ENCODE measurements around the gene NAGA.
"Not testable (repeated sequence)": the region's sequence is repeated elsewhere in the genome, so short reads cannot be mapped to it uniquely, and the experiment has no call there.

Gene NAGA

DNA sequence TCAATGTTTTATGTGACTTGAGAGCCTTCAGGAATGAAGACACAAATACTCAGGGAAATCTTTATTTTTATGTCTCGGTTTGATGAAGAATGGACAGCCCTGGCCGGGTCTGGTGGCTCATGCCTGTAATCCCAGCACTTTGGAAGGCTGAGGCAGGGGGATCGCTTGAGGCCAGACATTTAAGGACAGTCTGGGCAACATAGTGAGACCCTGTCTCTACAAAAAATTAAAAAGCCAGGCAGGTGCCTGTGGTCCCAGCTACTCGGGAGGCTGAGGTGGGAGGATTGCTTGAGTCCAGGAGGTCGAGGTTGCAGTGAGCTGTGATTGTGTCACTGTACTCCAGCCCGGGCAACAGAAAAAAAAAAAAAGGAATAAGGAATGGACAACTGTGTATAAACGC lies 896 bp upstream of the NAGA start:
- H3K9me3 ChIP-seq (ENCODE audit: low read length); H3K4me1 ChIP-seq (ENCODE audit: insufficient read depth, low read length); H3K27me3 ChIP-seq (ENCODE audit: insufficient read depth, low read length): not testable (repeated sequence)
- Histone ChIP-seq H3K36me3 (ENCODE audit: insufficient read depth, low read length) (peaks cover 16% of the 10 kb centered on the region), H3K4me3 (ENCODE audit: low read length) (peak overlapping the region; percentile 61), H2AFZ (ENCODE audit: low read depth, low read length) (peak overlapping the region; percentile 55)

DNA sequence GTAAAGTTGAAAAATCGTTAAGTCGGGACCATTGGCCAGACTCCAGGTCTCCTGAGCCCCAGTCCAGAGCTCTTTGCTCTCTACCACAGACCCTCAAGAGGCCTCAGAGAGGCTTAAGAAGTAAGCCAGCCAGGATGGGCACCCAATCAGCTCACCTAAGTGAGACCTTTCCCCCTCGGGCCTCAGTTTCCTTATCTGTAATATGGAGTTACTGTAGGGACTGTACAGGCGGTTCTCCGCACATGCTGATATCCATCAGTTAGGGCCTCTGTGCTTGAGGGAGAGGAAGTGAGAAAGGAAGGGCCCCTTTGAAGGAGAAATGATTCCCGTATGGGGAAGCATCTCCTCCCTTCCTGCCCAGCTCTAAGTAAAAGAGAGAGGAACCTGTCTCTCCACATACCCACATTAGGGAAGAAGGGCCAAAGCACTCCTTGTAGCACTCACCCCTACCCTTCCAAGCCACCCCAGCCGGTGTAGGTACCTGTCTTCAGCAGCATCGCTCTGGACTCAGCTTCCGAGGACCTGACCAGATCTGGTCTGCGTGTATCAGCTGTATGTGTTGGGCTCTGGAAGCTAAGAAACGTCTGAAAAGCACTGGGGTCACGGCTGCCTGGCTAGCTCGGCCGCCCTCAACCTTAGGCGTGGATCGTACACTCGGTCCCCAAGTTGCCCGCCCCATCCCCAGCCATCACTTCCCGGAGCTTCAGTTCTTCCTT lies 653 bp downstream of the NAGA start:
- H3K9me3 ChIP-seq (ENCODE audit: low read length): no peaks in the 10 kb centered on the region
- peaks cover 16% of the 10 kb centered on the region for H3K4me1 ChIP-seq (ENCODE audit: insufficient read depth, low read length)
- H2AFZ ChIP-seq (ENCODE audit: low read depth, low read length): peak overlapping the region; percentile 55
- peak overlapping the region; percentile 61 for H3K4me3 ChIP-seq (ENCODE audit: low read length)
- H3K36me3 ChIP-seq (ENCODE audit: insufficient read depth, low read length): peaks cover 18% of the 10 kb centered on the region
- H3K27me3 ChIP-seq (ENCODE audit: insufficient read depth, low read length): no peaks in the 10 kb centered on the region

DNA sequence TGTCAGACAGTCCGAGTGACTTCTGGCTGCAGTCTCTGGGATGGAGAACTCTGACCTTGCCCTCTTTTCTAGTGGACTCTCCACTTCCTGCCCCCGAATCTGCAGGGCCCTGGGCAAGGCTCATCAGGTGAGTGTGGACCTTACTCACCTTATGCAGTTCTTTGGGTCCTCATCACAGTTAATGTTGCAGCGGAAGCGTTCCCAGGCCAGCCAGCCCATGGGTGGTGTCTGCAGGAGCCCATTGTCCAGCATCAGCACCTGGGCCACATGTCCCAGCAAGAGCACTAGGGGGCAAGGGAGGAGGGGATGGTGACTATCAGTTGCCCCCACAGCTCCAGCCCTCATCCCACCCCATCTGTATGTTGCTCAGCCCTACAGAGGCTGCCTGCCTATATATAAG lies 2.3 kb downstream of the NAGA start:
- Histone ChIP-seq H2AFZ (ENCODE audit: low read depth, low read length) (no peak overlapping the region), H3K9me3 (ENCODE audit: low read length) (no peaks in the 10 kb centered on the region), H3K4me3 (ENCODE audit: low read length) (no peak overlapping the region), H3K27me3 (ENCODE audit: insufficient read depth, low read length) (no peaks in the 10 kb centered on the region), H3K36me3 (ENCODE audit: insufficient read depth, low read length) (peaks cover 18% of the 10 kb centered on the region), H3K4me1 (ENCODE audit: insufficient read depth, low read length) (peaks cover 17% of the 10 kb centered on the region)

DNA sequence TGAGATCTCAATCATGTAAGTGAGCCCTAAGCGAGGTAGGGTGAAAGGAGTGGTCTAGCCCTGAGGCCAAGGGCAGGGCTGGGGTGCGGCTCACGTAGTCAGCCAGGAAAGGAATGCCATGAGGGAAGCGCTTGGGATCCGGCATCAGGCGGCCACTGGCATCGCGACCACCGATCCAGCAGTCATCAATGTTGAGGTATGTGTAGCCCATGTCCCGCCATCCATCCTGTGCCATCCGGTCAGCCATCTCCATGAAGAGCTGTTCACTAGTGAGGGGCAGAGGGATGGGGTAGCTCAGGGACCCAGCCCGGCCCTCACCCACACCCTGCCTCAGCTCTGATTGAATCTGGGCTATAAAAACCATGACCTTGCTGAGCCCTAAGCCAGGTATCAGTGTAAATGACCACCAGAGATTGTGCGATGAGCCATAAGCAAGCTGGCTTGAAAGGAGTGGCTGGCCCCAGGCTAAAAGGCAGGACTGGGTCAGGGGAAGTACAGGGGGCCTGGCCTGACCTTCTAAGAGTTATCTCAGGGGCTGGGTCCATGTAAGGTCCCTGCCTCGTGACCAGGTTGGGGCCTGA lies 2.9 kb downstream of the NAGA start:
- H3K9me3 ChIP-seq (ENCODE audit: low read length): no peaks in the 10 kb centered on the region
- no peak overlapping the region for H3K4me3 ChIP-seq (ENCODE audit: low read length)
- no peaks in the 10 kb centered on the region for H3K27me3 ChIP-seq (ENCODE audit: insufficient read depth, low read length)
- H3K36me3 ChIP-seq (ENCODE audit: insufficient read depth, low read length): peaks cover 18% of the 10 kb centered on the region
- H3K4me1 ChIP-seq (ENCODE audit: insufficient read depth, low read length): peaks cover 17% of the 10 kb centered on the region
- no peak overlapping the region for H2AFZ ChIP-seq (ENCODE audit: low read depth, low read length)

DNA sequence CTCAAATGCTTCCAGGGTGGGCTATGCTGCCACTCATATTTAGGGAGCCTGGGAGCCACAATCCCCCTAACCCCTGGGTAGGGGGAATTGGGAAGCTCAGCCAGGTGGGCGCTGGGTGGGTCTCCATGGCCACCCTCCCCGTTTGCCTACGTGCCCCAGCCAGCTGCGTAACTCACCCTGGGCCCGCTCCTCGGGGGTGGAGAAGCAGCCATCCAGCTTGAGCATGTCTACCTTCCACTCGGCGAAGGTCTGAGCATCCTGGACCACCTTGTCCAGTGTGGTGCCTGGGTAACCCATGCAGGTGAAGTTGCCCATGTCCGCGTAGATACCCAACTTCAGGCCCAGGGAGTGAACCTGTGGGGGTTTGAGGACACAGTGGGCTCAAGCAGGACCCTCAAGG lies 3.7 kb downstream of the NAGA start:
- Histone ChIP-seq H2AFZ (ENCODE audit: low read depth, low read length) (no peak overlapping the region), H3K36me3 (ENCODE audit: insufficient read depth, low read length) (peaks cover 18% of the 10 kb centered on the region), H3K27me3 (ENCODE audit: insufficient read depth, low read length) (no peaks in the 10 kb centered on the region), H3K4me1 (ENCODE audit: insufficient read depth, low read length) (peaks cover 17% of the 10 kb centered on the region), H3K9me3 (ENCODE audit: low read length) (no peaks in the 10 kb centered on the region), H3K4me3 (ENCODE audit: low read length) (no peak overlapping the region)

DNA sequence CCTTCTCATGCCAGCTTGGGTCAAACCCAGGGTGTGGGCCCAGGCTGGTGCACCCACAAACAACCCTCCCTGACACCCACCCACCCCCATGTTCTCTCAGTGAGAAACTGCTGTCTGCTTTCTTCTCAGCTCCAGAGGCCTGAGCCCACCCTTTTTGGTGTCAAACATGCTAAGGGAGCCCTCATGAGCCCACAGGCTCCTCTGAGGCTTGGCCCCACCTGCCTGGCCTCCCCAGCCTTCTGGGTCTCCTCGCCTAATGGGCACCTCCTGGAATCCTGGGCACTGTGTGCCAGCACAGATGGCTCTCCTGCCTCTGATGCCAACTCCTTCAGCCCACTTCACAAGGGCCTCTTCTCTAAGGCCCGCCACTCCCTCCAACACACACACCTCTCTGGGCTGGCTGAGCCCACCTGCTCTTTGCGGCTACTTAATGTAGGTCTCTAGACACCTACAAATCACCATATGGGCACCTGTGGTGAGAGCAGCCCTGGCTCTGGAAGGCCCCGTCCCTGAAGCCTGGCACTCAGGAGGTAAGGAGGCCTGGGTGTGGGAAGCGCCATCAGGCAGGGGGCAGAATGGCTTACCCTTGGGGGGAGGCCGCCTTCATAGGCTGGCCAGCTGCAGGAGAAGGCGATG lies 4.4 kb downstream of the NAGA start:
- Histone ChIP-seq H3K27me3 (ENCODE audit: insufficient read depth, low read length) (no peaks in the 10 kb centered on the region), H3K4me1 (ENCODE audit: insufficient read depth, low read length) (peaks cover 17% of the 10 kb centered on the region), H3K9me3 (ENCODE audit: low read length) (no peaks in the 10 kb centered on the region), H3K4me3 (ENCODE audit: low read length) (no peak overlapping the region), H3K36me3 (ENCODE audit: insufficient read depth, low read length) (peaks cover 21% of the 10 kb centered on the region), H2AFZ (ENCODE audit: low read depth, low read length) (no peak overlapping the region)

DNA sequence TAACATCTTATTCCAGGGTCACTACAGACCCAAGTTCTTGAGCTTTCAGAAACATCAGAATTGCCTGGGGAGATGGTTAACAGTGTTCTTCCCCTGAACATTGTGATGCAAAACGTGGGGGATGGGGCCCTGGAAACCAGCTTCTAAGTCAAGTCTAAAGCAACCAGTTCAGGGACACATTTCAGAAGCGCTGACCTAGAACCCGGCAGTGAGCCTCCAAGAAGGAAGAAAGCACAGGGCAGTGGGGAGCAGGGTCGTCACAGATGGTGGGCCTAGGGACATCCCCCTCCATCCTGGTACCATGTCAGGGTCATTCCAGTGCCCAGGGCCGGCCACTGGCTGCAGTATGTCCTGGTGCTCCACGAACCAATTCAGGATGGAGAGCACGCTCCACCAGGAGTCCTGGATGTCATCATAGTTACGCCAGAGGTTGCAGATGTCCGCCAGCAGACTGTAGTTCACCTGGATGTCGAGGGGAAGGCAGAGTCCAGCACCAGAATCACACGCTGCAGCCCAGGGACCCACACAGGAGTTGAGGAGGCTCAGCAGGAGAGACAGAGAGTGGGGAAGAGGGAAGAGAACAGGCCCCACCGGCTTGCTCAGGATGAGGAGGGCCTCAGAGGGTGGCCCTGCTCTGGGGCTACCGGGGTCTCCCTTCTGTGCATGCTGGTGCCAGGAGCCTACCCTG lies 5.0 kb downstream of the NAGA start:
- H2AFZ ChIP-seq (ENCODE audit: low read depth, low read length): no peak overlapping the region
- peaks cover 17% of the 10 kb centered on the region for H3K4me1 ChIP-seq (ENCODE audit: insufficient read depth, low read length)
- H3K27me3 ChIP-seq (ENCODE audit: insufficient read depth, low read length): no peaks in the 10 kb centered on the region
- peaks cover 26% of the 10 kb centered on the region for H3K36me3 ChIP-seq (ENCODE audit: insufficient read depth, low read length)
- no peaks in the 10 kb centered on the region for H3K9me3 ChIP-seq (ENCODE audit: low read length)
- no peak overlapping the region for H3K4me3 ChIP-seq (ENCODE audit: low read length)

DNA sequence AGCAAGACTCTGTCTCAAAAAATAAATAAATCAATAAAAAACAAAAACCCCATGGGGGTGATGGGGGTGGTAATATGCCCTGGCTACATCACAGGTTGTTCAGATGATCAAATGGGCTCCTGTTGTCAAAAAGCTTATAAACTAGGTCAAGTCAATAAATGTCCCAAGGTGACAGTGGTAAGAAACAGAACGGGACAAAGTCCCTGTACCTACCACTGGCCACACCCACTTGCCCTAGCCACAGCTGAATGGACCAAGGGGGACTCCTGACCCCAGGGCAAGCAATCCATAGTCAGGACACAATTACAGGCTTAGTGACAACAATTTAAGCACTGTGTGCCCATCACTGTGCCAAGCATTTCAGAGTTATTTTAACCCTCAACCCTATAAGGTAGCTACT lies 6.0 kb downstream of the NAGA start:
- Histone ChIP-seq H3K36me3 (ENCODE audit: insufficient read depth, low read length) (peaks cover 35% of the 10 kb centered on the region), H2AFZ (ENCODE audit: low read depth, low read length) (no peak overlapping the region), H3K4me3 (ENCODE audit: low read length) (no peak overlapping the region), H3K27me3 (ENCODE audit: insufficient read depth, low read length) (no peaks in the 10 kb centered on the region), H3K4me1 (ENCODE audit: insufficient read depth, low read length) (peaks cover 10% of the 10 kb centered on the region), H3K9me3 (ENCODE audit: low read length) (peaks cover 6% of the 10 kb centered on the region)

DNA sequence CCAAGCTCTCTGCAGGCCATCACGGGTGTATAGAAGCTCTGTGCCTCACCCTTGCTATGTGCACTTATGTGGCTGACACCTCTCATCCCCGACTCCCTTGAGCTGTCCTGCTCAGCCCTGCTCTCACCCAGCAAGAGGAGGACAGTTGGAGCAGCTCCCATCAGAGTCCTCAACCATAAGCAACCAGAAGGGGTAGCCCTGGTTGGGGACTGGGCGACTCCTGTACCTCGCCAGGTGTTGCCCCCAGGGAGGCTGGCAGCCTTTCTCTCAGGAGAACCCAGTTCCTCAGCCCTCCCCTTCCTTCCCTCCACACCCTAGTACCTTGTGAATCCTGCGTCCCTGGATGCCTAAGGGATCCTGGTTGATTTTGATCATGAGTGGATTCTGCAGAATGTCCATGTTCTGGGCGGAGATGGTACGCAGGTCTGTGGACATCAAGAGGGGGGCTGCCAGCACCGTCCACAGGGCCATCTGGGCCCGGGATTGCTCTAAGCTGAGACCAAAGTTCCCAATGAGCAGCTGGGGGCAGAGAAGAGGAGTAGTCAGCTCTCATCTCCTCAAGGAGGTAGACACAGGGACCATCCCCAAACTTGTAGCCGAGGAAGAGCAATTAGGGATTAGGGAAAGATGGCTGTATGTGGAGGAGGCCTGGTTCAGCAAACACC lies 8.0 kb downstream of the NAGA start:
- Histone ChIP-seq H2AFZ (ENCODE audit: low read depth, low read length) (no peak overlapping the region), H3K4me1 (ENCODE audit: insufficient read depth, low read length) (peaks cover 10% of the 10 kb centered on the region), H3K9me3 (ENCODE audit: low read length) (peaks cover 13% of the 10 kb centered on the region), H3K27me3 (ENCODE audit: insufficient read depth, low read length) (no peaks in the 10 kb centered on the region), H3K4me3 (ENCODE audit: low read length) (no peak overlapping the region), H3K36me3 (ENCODE audit: insufficient read depth, low read length) (peaks cover 34% of the 10 kb centered on the region)

DNA sequence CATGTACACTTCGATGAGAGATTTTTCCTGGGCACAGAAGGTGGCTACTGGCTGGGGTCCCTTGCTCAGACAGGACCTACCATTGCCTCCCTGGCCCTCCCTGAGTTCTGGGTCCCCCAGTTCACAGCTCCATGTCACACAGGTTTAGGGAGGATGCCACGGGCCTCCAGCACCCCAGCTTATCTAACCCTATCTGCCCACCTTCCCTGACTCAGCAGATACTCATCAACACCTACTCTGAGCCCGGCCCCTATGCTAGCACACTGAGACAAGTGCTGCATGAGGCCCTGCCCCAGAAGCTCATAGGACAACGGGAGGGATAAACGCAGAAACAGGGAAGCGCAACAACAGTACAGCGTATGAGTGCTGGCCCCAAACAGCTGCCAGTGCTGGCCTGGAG lies 9.6 kb downstream of the NAGA start:
- H3K4me1 ChIP-seq (ENCODE audit: insufficient read depth, low read length): peaks cover 10% of the 10 kb centered on the region
- no peak overlapping the region for H3K4me3 ChIP-seq (ENCODE audit: low read length)
- peaks cover 23% of the 10 kb centered on the region for H3K36me3 ChIP-seq (ENCODE audit: insufficient read depth, low read length)
- H3K9me3 ChIP-seq (ENCODE audit: low read length): peaks cover 13% of the 10 kb centered on the region
- no peaks in the 10 kb centered on the region for H3K27me3 ChIP-seq (ENCODE audit: insufficient read depth, low read length)
- no peak overlapping the region for H2AFZ ChIP-seq (ENCODE audit: low read depth, low read length)

DNA sequence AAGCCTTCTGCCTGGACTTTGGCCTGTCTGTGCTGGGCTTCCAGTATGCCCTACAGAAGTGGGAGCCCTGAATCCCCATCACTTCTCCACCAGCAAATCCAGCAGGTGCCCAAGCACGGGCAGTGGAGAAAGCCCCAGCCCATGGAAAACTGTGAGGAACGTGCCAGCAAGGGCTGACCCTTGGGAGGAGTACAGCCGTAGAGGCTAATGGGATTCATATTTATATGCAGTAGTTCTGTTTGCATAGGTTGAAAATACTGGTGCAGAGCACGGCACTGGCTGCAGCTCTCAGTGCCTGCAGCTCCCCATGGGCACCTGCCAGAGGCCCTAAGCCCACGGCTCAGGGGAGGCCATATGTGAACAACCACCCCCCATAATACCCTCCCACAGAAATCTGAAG lies 10.1 kb downstream of the NAGA start:
- no peaks in the 10 kb centered on the region for H3K27me3 ChIP-seq (ENCODE audit: insufficient read depth, low read length)
- H3K4me3 ChIP-seq (ENCODE audit: low read length): no peak overlapping the region
- peaks cover 6% of the 10 kb centered on the region for H3K4me1 ChIP-seq (ENCODE audit: insufficient read depth, low read length)
- H3K36me3 ChIP-seq (ENCODE audit: insufficient read depth, low read length): peaks cover 23% of the 10 kb centered on the region
- H3K9me3 ChIP-seq (ENCODE audit: low read length): peaks cover 13% of the 10 kb centered on the region
- no peak overlapping the region for H2AFZ ChIP-seq (ENCODE audit: low read depth, low read length)

DNA sequence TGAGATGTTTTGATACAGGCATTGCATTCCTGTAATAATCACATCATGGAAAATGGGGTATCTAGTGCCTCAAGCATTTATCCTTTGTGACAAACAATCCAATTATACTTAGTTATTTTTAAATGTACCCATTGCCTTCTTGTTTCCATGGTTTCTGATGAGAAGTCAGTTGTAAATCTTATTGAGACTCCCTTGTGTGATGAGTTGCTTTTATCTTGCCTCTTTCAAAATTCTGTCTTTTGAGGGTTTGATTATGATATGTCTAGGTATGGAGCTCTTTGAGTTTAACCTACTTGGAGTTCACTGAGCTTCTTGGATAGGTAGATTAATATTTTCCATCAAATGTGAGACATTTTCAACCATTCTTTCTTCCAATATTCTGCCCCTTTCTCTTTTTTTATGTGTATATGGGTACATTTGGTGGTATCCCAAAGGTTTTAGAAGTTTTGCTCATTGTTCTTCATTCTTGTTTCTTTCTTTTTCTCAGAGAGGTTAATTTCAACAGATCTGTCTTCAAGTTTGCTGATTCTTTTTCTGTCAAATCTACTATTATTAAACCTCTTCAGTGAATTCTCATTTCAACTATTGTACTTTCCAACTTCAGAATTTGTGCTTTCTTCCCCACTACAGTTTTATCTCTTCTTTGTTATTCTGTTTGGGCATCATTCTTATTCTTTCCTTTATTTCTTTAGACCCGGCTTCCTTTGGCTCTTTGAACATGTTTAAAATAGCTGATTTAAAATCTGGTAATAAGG lies 13.7 kb downstream of the NAGA start:
- H3K27me3 ChIP-seq (ENCODE audit: insufficient read depth, low read length): no peaks in the 10 kb centered on the region
- H3K9me3 ChIP-seq (ENCODE audit: low read length): peaks cover 13% of the 10 kb centered on the region
- no peaks in the 10 kb centered on the region for H3K4me1 ChIP-seq (ENCODE audit: insufficient read depth, low read length)
- no peak overlapping the region for H2AFZ ChIP-seq (ENCODE audit: low read depth, low read length)
- peaks cover 23% of the 10 kb centered on the region for H3K36me3 ChIP-seq (ENCODE audit: insufficient read depth, low read length)
- no peak overlapping the region for H3K4me3 ChIP-seq (ENCODE audit: low read length)
